GM18502 (cell line): ENCODE results near the gene FRMD6.
A peak's percentile ranks its signal among the peaks of the same experiment; 100 is the strongest.
"Not testable (repeated sequence)": the region's sequence is repeated elsewhere in the genome, so short reads cannot be mapped to it uniquely, and the experiment has no call there.

Experiments
- ATAC-seq: cut with Tn5 transposase; IDR thresholded peaks from one replicate; pipeline ENCODE4 v1.9.1; 2021; ENCODE audit warnings: mild to moderate bottlenecking; ENCODE audit not compliant: unreplicated experiment, poor library complexity

FRMD6 gene

GRCh38 chr14:51715742-51716141 is 64.0 kb downstream of the FRMD6 start:
- no peak for ATAC-seq

DNA sequence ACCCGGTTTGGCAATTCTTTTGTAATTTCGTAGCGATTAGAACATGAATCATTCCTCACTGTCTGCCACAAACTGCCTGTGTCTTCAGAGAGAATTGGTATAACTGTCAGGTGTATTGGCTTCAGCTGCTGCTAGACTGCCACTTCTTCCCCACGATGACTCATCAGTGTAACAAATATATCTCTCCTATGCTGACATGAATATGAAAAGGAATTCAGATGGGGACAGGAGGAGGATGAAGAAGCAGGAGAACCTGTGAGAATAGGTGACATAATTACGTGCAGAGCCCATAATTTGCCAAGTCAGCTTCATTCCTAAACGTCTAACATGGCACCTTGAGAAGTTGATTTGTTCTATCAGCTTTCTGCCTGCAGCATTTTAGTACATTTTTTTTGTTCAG is 64.9 kb downstream of the FRMD6 start:
- ATAC-seq = no peak

DNA sequence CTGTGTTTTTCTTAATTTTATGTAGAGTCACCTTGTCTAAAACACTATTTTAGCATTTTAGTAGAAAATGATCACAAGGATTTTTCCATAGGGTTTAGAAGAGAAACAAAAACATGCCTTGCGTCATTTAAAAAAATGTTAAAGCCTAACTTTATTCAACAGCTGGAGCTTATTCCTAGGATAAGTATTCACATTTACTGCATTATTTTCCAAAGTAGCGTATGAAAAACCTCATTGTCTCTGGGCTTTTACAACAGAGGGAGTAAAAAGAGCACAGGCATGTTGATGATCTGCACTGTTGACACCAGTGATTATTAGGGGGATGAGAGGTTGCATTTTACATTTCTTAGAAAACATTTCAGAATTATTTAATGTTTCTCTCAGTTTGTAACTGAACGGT is 66.1 kb downstream of the FRMD6 start:
- no peak for ATAC-seq

GRCh38 chr14:51719955-51720354 is 68.2 kb downstream of the FRMD6 start:
- no peak for ATAC-seq

DNA sequence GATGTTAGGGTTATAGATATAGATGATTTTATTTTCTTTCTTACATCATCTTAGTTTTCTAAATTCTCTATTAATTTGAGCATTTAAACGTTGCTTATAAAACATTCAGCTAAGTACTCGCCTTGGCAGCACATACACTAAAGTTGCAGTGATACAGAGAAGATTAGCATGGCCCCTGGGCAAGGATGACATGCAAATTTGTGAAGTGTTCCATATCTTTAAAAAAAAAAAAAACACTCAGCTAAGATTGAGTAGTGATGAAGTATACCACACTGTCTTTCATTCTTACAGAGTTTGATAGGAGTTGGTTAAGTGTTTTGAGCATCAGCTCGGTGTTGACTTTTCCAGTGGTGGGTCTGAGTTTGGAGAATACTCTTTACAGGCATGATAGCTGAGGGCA is 72.3 kb downstream of the FRMD6 start:
- ATAC-seq = no peak

GRCh38 chr14:51724650-51725049 is 72.9 kb downstream of the FRMD6 start:
- ATAC-seq = no peak

- no peak for ATAC-seq
Measured at GRCh38 chr14:51725061-51725460, 73.4 kb downstream of the FRMD6 start.

GRCh38 chr14:51726166-51726899 is 74.6 kb downstream of the FRMD6 start:
- ATAC-seq = no peak

- no peak for ATAC-seq
Measured at GRCh38 chr14:51727526-51727925, 75.8 kb downstream of the FRMD6 start.

- ATAC-seq = no peak
Measured at GRCh38 chr14:51730098-51730497, 78.4 kb downstream of the FRMD6 start.

GRCh38 chr14:51730684-51731083 is 79.0 kb downstream of the FRMD6 start:
- ATAC-seq = no peak

DNA sequence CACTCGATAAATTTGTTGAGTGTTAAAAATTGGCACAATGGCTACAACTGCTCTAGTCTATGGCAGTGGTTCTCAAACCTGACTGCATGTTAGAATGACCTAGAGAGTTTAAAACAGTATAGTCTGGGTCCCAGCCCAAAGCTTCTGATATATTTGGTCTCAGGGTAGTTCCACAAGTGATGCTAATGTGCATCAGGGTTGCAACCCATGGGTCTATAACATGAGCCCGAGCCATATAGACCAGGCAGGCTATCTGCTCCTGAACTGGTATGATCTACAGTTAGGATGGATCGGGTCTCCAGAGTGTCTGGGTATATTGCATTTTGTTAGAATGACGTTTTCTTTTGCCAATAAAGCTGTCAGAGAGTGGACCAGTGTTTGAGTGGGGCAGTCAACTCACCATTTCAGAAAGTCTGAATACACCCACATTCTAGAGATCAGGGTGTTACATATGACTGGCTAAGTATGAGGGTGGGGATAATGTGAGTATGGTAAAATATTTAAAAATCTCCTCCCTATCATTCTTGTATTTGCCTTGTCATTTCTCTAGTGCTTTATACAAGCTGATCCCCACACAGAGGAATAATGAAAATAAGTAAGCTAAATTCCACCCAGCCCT is 80.9 kb downstream of the FRMD6 start:
- ATAC-seq = no peak

- no peak for ATAC-seq
Measured at GRCh38 chr14:51733147-51733546, 81.4 kb downstream of the FRMD6 start.

DNA sequence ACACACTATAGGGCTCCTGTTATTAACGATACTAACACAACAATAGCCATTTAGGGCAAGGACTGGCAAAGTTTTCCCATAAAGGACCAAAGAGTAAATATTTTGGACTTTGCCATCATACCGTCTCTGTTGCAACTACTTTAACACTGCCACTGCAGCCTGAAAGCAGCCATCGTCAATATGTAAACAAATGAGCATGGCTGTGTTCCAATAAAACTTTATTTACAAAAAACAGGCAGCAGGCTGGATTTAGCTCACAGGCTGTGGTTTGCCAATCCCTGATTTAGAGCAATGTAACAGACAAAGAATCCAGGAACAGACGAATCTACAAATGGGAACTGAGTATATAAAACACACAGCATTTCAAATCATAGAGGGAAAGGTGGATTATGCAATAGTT is 84.1 kb downstream of the FRMD6 start:
- no peak for ATAC-seq

DNA sequence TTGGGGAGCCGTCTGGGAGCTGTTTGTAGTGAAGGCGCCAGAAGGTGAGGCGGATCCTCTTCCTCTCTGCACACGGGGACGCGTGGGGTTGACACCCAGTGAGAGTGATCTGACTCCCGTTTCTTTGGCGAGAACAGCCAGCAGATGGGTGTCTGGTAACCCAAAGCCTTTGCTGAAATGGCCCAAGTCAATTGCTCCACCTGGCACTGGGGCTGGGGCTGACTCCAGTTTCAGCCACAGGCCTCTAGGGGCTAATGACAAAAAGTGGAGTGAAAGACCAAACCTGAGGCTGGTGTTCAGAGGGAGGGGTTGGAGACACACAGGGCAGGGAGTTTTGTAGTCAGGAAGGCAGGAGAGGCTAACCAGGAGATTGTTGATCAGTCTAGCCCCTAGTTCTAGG is 87.0 kb downstream of the FRMD6 start:
- ATAC-seq = peak; percentile 82

- ATAC-seq = no peak
Measured at GRCh38 chr14:51743588-51744000, 91.9 kb downstream of the FRMD6 start.

- ATAC-seq = no peak
Measured at GRCh38 chr14:51744372-51745130, 92.8 kb downstream of the FRMD6 start.

GRCh38 chr14:51746823-51747222 is 95.1 kb downstream of the FRMD6 start:
- ATAC-seq = not testable (repeated sequence)

DNA sequence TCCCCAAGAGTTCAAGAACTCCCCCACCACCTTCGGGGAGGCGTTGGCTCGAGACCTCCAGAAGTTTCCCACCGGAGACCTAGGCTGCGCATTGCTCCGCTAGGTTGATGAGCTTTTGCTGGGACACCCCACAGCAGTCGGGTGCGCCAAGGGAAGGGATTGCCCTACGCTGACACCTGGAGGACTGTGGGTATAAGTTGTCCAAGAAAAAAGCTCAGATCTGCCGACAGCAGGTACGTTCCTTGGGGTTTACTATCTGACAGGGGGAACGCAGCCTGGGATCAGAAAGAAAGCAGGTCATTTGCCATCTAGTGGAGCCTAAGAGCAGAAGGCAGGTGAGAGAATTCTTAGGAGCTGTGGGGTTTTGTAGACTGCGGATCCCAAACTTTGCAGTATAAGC is 98.8 kb downstream of the FRMD6 start:
- ATAC-seq = no peak

DNA sequence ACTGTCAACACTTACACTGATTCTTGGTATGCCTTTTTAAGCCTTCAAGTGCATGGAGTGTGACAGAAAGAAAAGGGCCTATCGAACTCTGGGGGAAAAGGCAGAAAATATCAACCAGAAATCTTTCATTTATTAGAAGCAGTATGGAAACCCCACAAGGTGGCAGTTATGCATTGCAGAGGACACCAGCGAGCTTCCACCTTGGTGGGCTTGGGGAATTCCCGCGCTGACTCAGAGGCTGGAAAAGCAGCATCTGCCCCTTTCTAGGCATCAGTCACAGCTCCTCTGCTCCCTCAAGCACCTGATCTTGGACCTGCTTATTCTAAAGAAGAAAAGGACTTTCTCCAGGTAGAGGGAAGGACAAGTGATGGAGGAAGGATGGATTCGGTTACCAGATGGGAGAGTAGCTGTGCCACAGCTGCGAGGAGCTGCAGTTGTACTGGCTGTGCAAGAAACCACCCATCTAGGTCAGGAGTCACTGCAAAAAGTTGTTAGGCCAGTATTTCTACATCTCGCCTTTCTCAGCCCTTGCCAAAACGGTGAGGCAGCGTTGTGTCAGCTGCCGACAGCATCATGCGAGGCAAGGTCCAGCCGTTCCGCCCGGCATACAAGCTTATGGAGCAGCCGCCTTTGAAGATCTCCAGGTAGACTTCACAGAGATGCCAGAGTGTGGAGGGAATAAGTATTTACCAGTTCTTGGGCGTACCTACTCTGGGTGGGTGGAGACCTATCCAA is 100.1 kb downstream of the FRMD6 start:
- ATAC-seq = not testable (repeated sequence)

GRCh38 chr14:51757756-51758155 is 106.0 kb downstream of the FRMD6 start:
- not testable (repeated sequence) for ATAC-seq
